ENCODE data around the gene MSH5.

DNA sequence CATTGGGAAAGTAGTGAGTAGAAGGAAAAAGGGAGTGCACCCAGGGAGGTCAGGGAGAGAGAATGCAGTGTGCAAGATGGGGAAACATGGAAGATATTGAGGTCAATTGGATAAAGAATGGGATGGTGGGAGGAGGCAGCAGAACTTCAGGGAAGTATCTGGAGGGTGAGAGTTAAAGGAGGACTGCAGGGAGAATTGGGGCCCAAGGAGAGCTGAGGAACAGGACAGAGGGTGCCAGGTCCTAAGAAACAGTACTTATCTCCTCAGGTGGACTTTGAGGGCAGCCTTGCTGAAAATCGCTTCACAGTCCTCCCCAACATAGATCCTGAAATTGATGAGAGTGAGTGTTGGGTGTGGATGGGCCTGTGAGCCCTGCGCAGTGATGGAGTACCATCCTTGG, 18.5 kb downstream of the MSH5 start:
- TF ChIP-seq CTCF (IDR thresholded peaks at IDR 0.05) = no peak
- no peak for TF ChIP-seq POLR2AphosphoS5 (IDR thresholded peaks at IDR 0.05; ENCODE audit: low read depth, low read length)
- TF ChIP-seq TCF7L2 (IDR thresholded peaks at IDR 0.05; ENCODE audit: low read depth, low read length) = no peak
- no peak for TF ChIP-seq SIN3A (IDR thresholded peaks at IDR 0.05; ENCODE audit: borderline replicate concordance, insufficient read depth, low read depth, low read length)
- TF ChIP-seq REST (IDR thresholded peaks at IDR 0.05; ENCODE audit: insufficient read depth in 1 of 2, low read depth in 2 of 2, low read length in 1 of 2) = no peak

Measured in Panc1 (cell line).